Testis (tissue), 3 donors: ENCODE results near the gene ZNF428. TPM values are rescaled to one million over a fixed set of nuclear protein-coding genes. Genes with fewer than 3 reads are reported as not detected.

Experiments
- DNase-seq: peaks from one replicate; pipeline ENCODE4 v3.0.0-alpha.2; 2019
- H3K27ac ChIP-seq, 2 donors: fragments of 200-600 bp; sonication (generic); one replicate each; pipeline ENCODE4 v1.5.1; 2019
- H3K27me3 ChIP-seq: fragments of 200-600 bp; sonication (generic); one replicate; pipeline ENCODE4 v1.5.1; 2019
- H3K36me3 ChIP-seq: fragments of 200-600 bp; sonication (generic); one replicate; pipeline ENCODE4 v1.5.1; 2017; ENCODE audit warnings: low read depth; ENCODE audit errors: missing control alignments
- H3K4me1 ChIP-seq: fragments of 200-600 bp; sonication (generic); one replicate; pipeline ENCODE4 v1.5.1; 2019
- H3K4me3 ChIP-seq, 2 donors: fragments of 200-600 bp; sonication (generic); one replicate each; pipeline ENCODE4 v1.5.1; 2017 to 2019
- H3K9me3 ChIP-seq: fragments of 200-600 bp; sonication (generic); one replicate; pipeline ENCODE4 v1.5.1; 2017
- CTCF ChIP-seq, 3 experiments: fragments of 450-650 bp in 2 of 3; fragments of 200-600 bp in 1 of 3; sonication (generic) in 1 of 3; IDR thresholded peaks; one replicate each; pipeline ENCODE4 v1.5.1; 2016 to 2019; ENCODE audit warnings: antibody characterized with exemption in 3 of 3, mild to moderate bottlenecking in 2 of 3, moderate library complexity in 1 of 3
- POLR2A ChIP-seq: fragments of 450-650 bp; IDR thresholded peaks from one replicate; pipeline ENCODE4 v1.6.1; 2017; ENCODE audit warnings: antibody characterized with exemption, mild to moderate bottlenecking, moderate library complexity
- WGBS, 2 donors: methylation state at CpG; one replicate each; pipeline ENCODE4 v1.1.5; 2018; 5-methylcytosine and 5-hydroxymethylcytosine counted together
- intact Hi-C: fragments of 100-400 bp; cut with DNase I; formaldehyde crosslinking; loops from one replicate; pipeline ENCODE4 v1.15.1; 2023; ENCODE audit warnings: low total_unique reads
- polyA plus RNA-seq: library from polyadenylated mRNA; stranded (reverse); fragments of 350-450 nt; fragmentation: Illumina TruSeq; extraction: RNeasy Lipid Tissue Mini Kit (QIAGEN cat#74804); gene quantifications from one replicate; pipeline ENCODE4 v1.2.3, GENCODE V29; 2014; ENCODE audit warnings: low read depth, low replicate concordance; ENCODE audit not compliant: insufficient read depth
- total RNA-seq, 2 donors: library from RNA; depleted of rRNA; stranded (reverse); fragments of >200 nt; gene quantifications; one replicate each; pipeline ENCODE4 v1.2.3, GENCODE V29; 2016

ZNF428 gene
- total and polyA plus RNA-seq, 3 donors from 2014 or later = 64.1 to 94.2 (median 93.1) TPM

- Histone ChIP-seq H3K27ac (peak within 1 kb of the TSS; percentile 93 to 95), H3K4me3 (peak within 1 kb of the TSS; percentile 65 to 69), H3K36me3 (no peaks in the 10 kb centered on the region), H3K9me3 (no peaks in the 10 kb centered on the region), H3K27me3 (no peaks in the 10 kb centered on the region), H3K4me1 (peaks cover 35% of the 10 kb centered on the region)
- peak; percentile 100 for DNase-seq
- peak; percentile 30 for TF ChIP-seq POLR2A
- TF ChIP-seq CTCF (IDR thresholded peaks at IDR 0.05) = peak in 1 of 3 experiments; percentile 18
- 0% methylated on average over 36 to 60 of the region's 60 CpGs for WGBS, 2 donors
- intact Hi-C loops = no loop called here
These were observed 23.2 kb downstream of the ZNF428 start, which contains the start of the genes IRGQ and ZNF576 for GRCh38 chr19:43595999-43596841. Gene IRGQ (minus strand): TSS chr19:43596134. CDS start chr19:43595338, 796 bp downstream. Gene ZNF576 (plus strand): TSS chr19:43596595. CDS start chr19:43597109, 514 bp downstream.

- TF ChIP-seq POLR2A (no peak), CTCF (IDR thresholded peaks at IDR 0.05) (no peak)
These were observed 23.8 kb downstream of the ZNF428 start for GRCh38 chr19:43595605-43595998.

GRCh38 chr19:43594710-43595604 is 24.5 kb downstream of the ZNF428 start:
- peak; percentile 72 for DNase-seq
- no peaks in the 10 kb centered on the region for H3K27me3 ChIP-seq
- H3K9me3 ChIP-seq = no peaks in the 10 kb centered on the region
- no peaks in the 10 kb centered on the region for H3K36me3 ChIP-seq
- TF ChIP-seq CTCF (IDR thresholded peaks at IDR 0.05) = peak; percentile 31 to 69 (median 67)
- TF ChIP-seq POLR2A = no peak
- peak overlapping the region; percentile 65 to 69 for H3K4me3 ChIP-seq
- intact Hi-C loops = no loop called here
- H3K4me1 ChIP-seq = peaks cover 35% of the 10 kb centered on the region
- 1 to 2% methylated on average over 19 to 44 of the region's 64 CpGs for WGBS, 2 donors
- H3K27ac ChIP-seq = peak overlapping the region; percentile 76 to 90

More at GRCh38 chr19:43595605-43595998, 23.8 kb downstream of the ZNF428 start:
- intact Hi-C loops = no loop called here
- Histone ChIP-seq H3K4me1 (peaks cover 35% of the 10 kb centered on the region), H3K4me3 (peak overlapping the region; percentile 65 to 69), H3K27ac (peak overlapping the region; percentile 76 to 90), H3K36me3 (no peaks in the 10 kb centered on the region), H3K27me3 (no peaks in the 10 kb centered on the region), H3K9me3 (no peaks in the 10 kb centered on the region)
- 0% methylated on average over 10 to 18 of the region's 18 CpGs for WGBS, 2 donors
- DNase-seq = no peak

GRCh38 chr19:43594081-43594697 is 25.2 kb downstream of the ZNF428 start:
- Histone ChIP-seq H3K27me3 (no peaks in the 10 kb centered on the region), H3K4me3 (peak overlapping the region in 1 of 2 donors; percentile 69), H3K36me3 (no peaks in the 10 kb centered on the region), H3K4me1 (peaks cover 35% of the 10 kb centered on the region), H3K9me3 (no peaks in the 10 kb centered on the region), H3K27ac (peak overlapping the region; percentile 76 to 90)
- intact Hi-C loops = no loop called here
- DNase-seq = no peak
- TF ChIP-seq CTCF (IDR thresholded peaks at IDR 0.05) = no peak
- no peak for TF ChIP-seq POLR2A
- 78 to 86% methylated on average over 10 of the region's 10 CpGs for WGBS, 2 donors
